H1 (cell line): ENCODE data around the gene PDZRN3. TPM values are rescaled to one million over a fixed set of nuclear protein-coding genes. Genes with fewer than 3 reads are reported as not detected.

ENCODE experiments used
- CTCF ChIA-PET: fragments of 300-600 bp; sonication (Branson Sonifier 250); formaldehyde crosslinking; loops from one replicate; lab custom pipeline; 2021; ENCODE audit not compliant: partially characterized antibody; lab: Charles Lee
- POLR2A ChIA-PET: fragments of 300-600 bp; sonication (Branson Sonifier 250); formaldehyde crosslinking; loops from one replicate; lab custom pipeline; 2021; ENCODE audit warnings: inconsistent platforms; ENCODE audit not compliant: partially characterized antibody; lab: Charles Lee
- DNase-seq, 2 experiments: peaks; one replicate each; pipeline versions ENCODE4 v3.0.0 to v3.0.0-alpha.2; 2010 to 2022; ENCODE audit warnings: low spot score in 2 of 2, low read depth in 1 of 2, mixed read lengths in 1 of 2
- FAIRE-seq: peaks from 2 replicates; lab custom pipeline; 2011; peaks lifted over from hg19 to GRCh38; lab: Jason Lieb, UNC
- H2AFZ ChIP-seq: 2 replicates; pipeline ENCODE4 v1.8.1; 2012; ENCODE audit warnings: low read length, inconsistent platforms
- H2AK5ac ChIP-seq: 2 replicates; pipeline ENCODE4 v1.6.1; 2013; ENCODE audit warnings: low read depth, low read length
- H2BK120ac ChIP-seq: replicated peaks from 2 replicates; pipeline ENCODE3; 2013; ENCODE audit warnings: low read depth, low read length, inconsistent platforms
- H2BK12ac ChIP-seq: 2 replicates; pipeline ENCODE4 v1.6.1; 2013; ENCODE audit warnings: low read depth, low read length
- H2BK15ac ChIP-seq: 2 replicates; pipeline ENCODE4 v1.6.1; 2013; ENCODE audit warnings: low read length
- H2BK20ac ChIP-seq: 2 replicates; pipeline ENCODE4 v1.6.1; 2013; ENCODE audit warnings: low read length
- H2BK5ac ChIP-seq: 2 replicates; pipeline ENCODE4 v1.6.1; 2013; ENCODE audit warnings: low read depth, low read length
- H3K14ac ChIP-seq: 2 replicates; pipeline ENCODE4 v1.6.1; 2013; ENCODE audit warnings: inconsistent platforms; ENCODE audit not compliant: insufficient read length
- H3K18ac ChIP-seq: 2 replicates; pipeline ENCODE4 v1.6.1; 2013; ENCODE audit warnings: low read length; ENCODE audit errors: extremely low read depth
- H3K23ac ChIP-seq: 2 replicates; pipeline ENCODE4 v1.6.1; 2013; ENCODE audit warnings: inconsistent platforms; ENCODE audit not compliant: insufficient read length
- H3K23me2 ChIP-seq: 2 replicates; pipeline ENCODE4 v1.6.1; 2013; ENCODE audit warnings: low read depth, low read length
- H3K27ac ChIP-seq: 2 replicates; pipeline ENCODE4 v1.6.1; 2011; ENCODE audit warnings: low read depth, low read length, inconsistent platforms
- H3K27me3 ChIP-seq, 4 experiments: replicated peaks in 1 of 4; 1 replicate in 1 of 4; 2 replicates in 3 of 4; pipeline versions ENCODE4 v1.6.1 to v1.8.1; 2011 to 2013; ENCODE audit warnings: low read length in 3 of 4, mild to moderate bottlenecking in 3 of 4, inconsistent platforms in 2 of 4, mixed read lengths in 2 of 4, moderate library complexity in 1 of 4; ENCODE audit not compliant: control insufficient read depth in 3 of 4, insufficient read depth in 3 of 4; ENCODE audit errors: extremely low read depth in 1 of 4
- H3K36me3 ChIP-seq, 4 experiments: 2 replicates each; pipeline versions ENCODE4 v1.6.1 to v1.8.1; 2011 to 2013; ENCODE audit warnings: mild to moderate bottlenecking in 4 of 4, low read length in 3 of 4, moderate library complexity in 2 of 4, control low read depth in 1 of 4, inconsistent platforms in 1 of 4; ENCODE audit not compliant: insufficient read depth in 4 of 4, control insufficient read depth in 2 of 4
- H3K4ac ChIP-seq: replicated peaks from 2 replicates; pipeline ENCODE3; 2013; ENCODE audit warnings: low read length, low read depth, mixed read lengths, inconsistent platforms; ENCODE audit not compliant: insufficient read length
- H3K4me1 ChIP-seq, 4 experiments: replicated peaks in 1 of 4; 1 replicate in 1 of 4; 2 replicates in 3 of 4; pipeline versions ENCODE4 v1.6.1 to v1.8.1; 2011 to 2013; ENCODE audit warnings: low read length in 3 of 4, inconsistent platforms in 2 of 4, mixed read lengths in 1 of 4; ENCODE audit not compliant: insufficient read depth in 4 of 4, control insufficient read depth in 3 of 4
- H3K4me2 ChIP-seq, 2 experiments: 2 replicates each; pipeline versions ENCODE4 v1.6.1 to v1.8.1; 2011 to 2013; ENCODE audit warnings: low read depth in 2 of 2, low read length in 2 of 2, control low read depth in 1 of 2, inconsistent platforms in 1 of 2, mild to moderate bottlenecking in 1 of 2; ENCODE audit not compliant: insufficient read depth in 1 of 2
- H3K4me3 ChIP-seq, 4 experiments: fragments of 200-600, 300-600 bp in 1 of 4; sonication (generic), shearing (Covaris generic), sonication (Bioruptor Twin) in 1 of 4; 2 replicates each; pipeline versions ENCODE4 v1.5.1 to v1.8.1; 2011 to 2016; ENCODE audit warnings: low read length in 4 of 4, low read depth in 3 of 4, control low read depth in 2 of 4, inconsistent platforms in 2 of 4, mild to moderate bottlenecking in 2 of 4, mixed read lengths in 1 of 4, moderate library complexity in 1 of 4; ENCODE audit not compliant: insufficient read depth in 2 of 4; ENCODE audit errors: extremely low read depth in 1 of 4
- H3K56ac ChIP-seq: replicated peaks from 2 replicates; pipeline ENCODE3; 2013; ENCODE audit warnings: low read depth, mild to moderate bottlenecking, mixed read lengths, low read length, inconsistent platforms; ENCODE audit not compliant: insufficient read length
- H3K79me1 ChIP-seq: 2 replicates; pipeline ENCODE4 v1.6.1; 2013; ENCODE audit warnings: low read depth, low read length, control low read depth
- H3K79me2 ChIP-seq, 2 experiments: 2 replicates each; pipeline versions ENCODE4 v1.6.1 to v1.8.1; 2012 to 2013; ENCODE audit warnings: low read length in 2 of 2, mild to moderate bottlenecking in 2 of 2, inconsistent platforms in 1 of 2; ENCODE audit not compliant: insufficient read depth in 2 of 2, control insufficient read depth in 1 of 2
- H3K9ac ChIP-seq, 4 experiments: replicated peaks in 1 of 4; 1 replicate in 1 of 4; 2 replicates in 3 of 4; pipeline versions ENCODE4 v1.6.1 to v1.8.1; 2011 to 2013; ENCODE audit warnings: low read depth in 3 of 4, low read length in 3 of 4, control low read depth in 2 of 4, mild to moderate bottlenecking in 2 of 4, moderate library complexity in 2 of 4, inconsistent platforms in 1 of 4; ENCODE audit errors: extremely low read depth in 1 of 4
- H3K9me3 ChIP-seq, 2 experiments: 2 replicates each; pipeline versions ENCODE4 v1.6.1 to v1.8.1; 2012 to 2013; ENCODE audit warnings: mild to moderate bottlenecking in 2 of 2, moderate library complexity in 2 of 2, control low read depth in 1 of 2, inconsistent platforms in 1 of 2, low read depth in 1 of 2, low read length in 1 of 2, mixed read lengths in 1 of 2; ENCODE audit not compliant: insufficient read depth in 2 of 2
- H4K20me1 ChIP-seq, 2 experiments: replicated peaks in 1 of 2; 2 replicates each; pipeline versions ENCODE3 to v1.8.1; 2011 to 2013; ENCODE audit warnings: inconsistent platforms in 2 of 2, low read length in 2 of 2, mild to moderate bottlenecking in 1 of 2; ENCODE audit not compliant: insufficient read depth in 2 of 2, control insufficient read depth in 1 of 2
- H4K5ac ChIP-seq: 2 replicates; pipeline ENCODE4 v1.6.1; 2013; ENCODE audit warnings: low read length, low read depth, mixed read lengths, inconsistent platforms; ENCODE audit not compliant: insufficient read length
- H4K8ac ChIP-seq: 2 replicates; pipeline ENCODE4 v1.8.0; 2013; ENCODE audit warnings: mild to moderate bottlenecking, moderate library complexity, low read length, inconsistent platforms; ENCODE audit not compliant: insufficient read depth; ENCODE audit errors: extremely low read depth
- H4K91ac ChIP-seq: replicated peaks from 2 replicates; pipeline ENCODE3; 2013; ENCODE audit warnings: low read length, mixed read lengths, inconsistent platforms; ENCODE audit not compliant: insufficient read length
- GTF2F1 ChIP-seq: IDR thresholded peaks from 2 replicates; pipeline ENCODE4 v1.6.1; 2012; ENCODE audit warnings: low read depth, low read length, improper control_type of control experiment, borderline replicate concordance
- WGBS, 2 experiments: shearing (Covaris generic) in 1 of 2; methylation state at CpG; one replicate each; pipeline versions ENCODE4 v1.1.6 to v1.1.7; 2013 to 2015; ENCODE audit warnings: low lambda C conversion rate in 2 of 2, mixed read lengths in 2 of 2, inconsistent platforms in 1 of 2, low coverage in 1 of 2, missing lambda C conversion rate in 1 of 2; ENCODE audit not compliant: insufficient replicate concordance in 2 of 2, insufficient coverage in 1 of 2, insufficient read length in 1 of 2; ENCODE audit errors: extremely low coverage in 1 of 2, missing lambda C conversion rate in 1 of 2; 5-methylcytosine and 5-hydroxymethylcytosine counted together
- polyA plus RNA-seq, 7 experiments: library from polyadenylated mRNA; depleted of rRNA in 3 of 7; stranded (reverse) in 5 of 7; unstranded in 2 of 7; fragments of >200 nt in 5 of 7; fragments of 200-250 nt in 2 of 7; gene quantifications; 1 replicate in 5 of 7; 2 replicates in 1 of 7; 4 replicates in 1 of 7; pipeline versions ENCODE4 v1.2.1 to v1.2.3, GENCODE V29; 2011 to 2013; ENCODE audit warnings: missing spikeins in 2 of 7, mixed read lengths in 2 of 7
- total RNA-seq: library from RNA; stranded (reverse); fragmentation: NEBNext Ultra II Directional; extraction: Animal tissue kit (Norgen Biotek cat#: 25700); gene quantifications from 2 replicates; pipeline ENCODE4 v1.2.1, GENCODE V29; 2021

The PDZRN3 gene
- total and polyA plus RNA-seq, 2 of the 8 experiments (the other 6 are each of a cell fraction or from before 2014, with no cell fraction given): 4.2 to 20.5 TPM

GRCh38 chr3:73452729-73453128 lies 172.0 kb downstream of the PDZRN3 start:
- Histone ChIP-seq H3K4ac (no peak overlapping the region), H4K8ac (no peak overlapping the region), H2BK12ac (no peak overlapping the region), H3K9ac (no peak overlapping the region), H3K27me3 (no peaks in the 10 kb centered on the region), H3K4me1 (peaks cover 0 to 10% (median 7%) of the 10 kb centered on the region in 4 experiments; a peak in 3 of 7 replicates), H2BK15ac (no peak overlapping the region), H4K20me1 (no peaks in the 10 kb centered on the region), H4K5ac (no peak overlapping the region), H2AFZ (no peak overlapping the region), H3K27ac (no peak overlapping the region), H2AK5ac (no peak overlapping the region), H3K23ac (no peak overlapping the region), H3K18ac (no peak overlapping the region), H2BK5ac (no peak overlapping the region), H3K79me2 (no peaks in the 10 kb centered on the region; a peak in 2 of 4 replicates), H3K9me3 (no peaks in the 10 kb centered on the region), H3K23me2 (no peaks in the 10 kb centered on the region; the same call in 1 of the 2 replicates), H3K56ac (no peak overlapping the region), H3K4me2 (no peak overlapping the region), H2BK120ac (no peak overlapping the region), H3K14ac (no peak overlapping the region), H4K91ac (no peak overlapping the region), H3K36me3 (no peaks in the 10 kb centered on the region), H2BK20ac (no peak overlapping the region), H3K79me1 (no peaks in the 10 kb centered on the region; the same call in 1 of the 2 replicates), H3K4me3 (no peak overlapping the region)
- CTCF ChIA-PET: interaction anchor here (1.2 to 4.4 kb wide), 3 partner anchors 17 to 50 kb away, joined by 5 to 20 read pairs (median 9); no protein-coding TSS in a partner anchor
- DNase-seq: no peak
- POLR2A ChIA-PET: no interaction called here
- FAIRE-seq: no peak
- 87% methylated on average over 3 of the region's 3 CpGs; no CpG with 5 or more reads in 1 of the 2 experiments for WGBS, 2 experiments
- no peak for TF ChIP-seq GTF2F1
